ENCODE data around the gene HMCN1.
"Not testable (repeated sequence)": the region's sequence is repeated elsewhere in the genome, so short reads cannot be mapped to it uniquely, and the experiment has no call there.

The HMCN1 gene

DNA sequence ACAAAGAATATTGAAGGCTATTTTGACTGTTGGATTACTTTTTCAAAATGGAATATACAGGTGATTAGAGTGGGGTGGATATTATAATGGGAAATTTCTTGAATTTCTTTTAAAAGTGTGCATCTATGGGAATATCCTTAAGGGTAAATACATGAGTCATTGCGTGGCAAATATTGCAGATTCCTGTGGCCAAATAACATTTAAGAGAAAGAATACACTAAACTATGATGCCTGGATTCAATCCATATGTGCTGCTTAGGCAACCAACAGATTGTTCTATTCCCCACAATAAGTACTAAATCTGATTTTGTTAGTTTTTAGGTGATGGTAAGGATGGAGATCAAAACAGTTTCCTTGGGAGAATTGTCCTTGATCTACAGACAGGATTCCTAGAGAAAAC, 119.5 kb downstream of the HMCN1 start:
- DNase-seq (ENCODE audit: low spot score) = no peak

DNA sequence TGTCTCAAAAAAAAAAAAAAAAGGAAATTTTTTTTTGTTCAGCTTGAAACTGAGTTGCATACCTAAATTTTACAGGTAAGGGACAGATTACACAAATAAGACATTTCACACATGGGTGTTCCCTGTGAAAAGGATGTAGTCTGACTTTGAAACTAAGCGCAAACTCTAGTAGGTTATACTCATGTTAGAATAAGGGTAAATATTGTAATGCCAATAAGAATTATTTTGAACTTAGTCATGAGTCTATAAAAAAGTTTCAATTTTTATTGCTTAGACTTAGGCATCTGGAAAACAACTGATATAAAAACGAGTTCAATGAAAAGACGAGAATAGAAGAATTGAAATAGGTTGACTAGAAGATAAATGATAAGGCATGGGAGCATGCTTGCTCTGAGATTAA, 122.3 kb downstream of the HMCN1 start:
- DNase-seq (ENCODE audit: low spot score) = no peak

DNA sequence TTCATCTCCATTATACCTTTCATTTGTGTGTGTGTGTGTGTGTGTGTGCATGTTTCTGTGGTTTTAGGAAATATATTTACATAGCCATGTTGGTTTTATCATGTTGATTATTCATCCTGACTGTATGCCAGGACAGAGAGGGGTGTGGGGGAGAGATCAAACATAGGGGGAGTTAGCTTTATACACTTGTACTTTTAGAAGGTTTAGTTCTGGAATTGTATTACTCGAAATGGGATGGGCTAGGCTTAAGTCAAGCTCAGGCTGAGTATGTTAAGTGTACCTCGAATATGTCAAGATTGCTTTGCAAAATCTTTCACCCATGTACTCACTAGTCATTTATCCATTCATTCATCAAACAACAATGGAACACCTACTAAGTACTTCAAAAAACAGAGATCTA, 123.3 kb downstream of the HMCN1 start:
- DNase-seq (ENCODE audit: low spot score) = no peak

DNA sequence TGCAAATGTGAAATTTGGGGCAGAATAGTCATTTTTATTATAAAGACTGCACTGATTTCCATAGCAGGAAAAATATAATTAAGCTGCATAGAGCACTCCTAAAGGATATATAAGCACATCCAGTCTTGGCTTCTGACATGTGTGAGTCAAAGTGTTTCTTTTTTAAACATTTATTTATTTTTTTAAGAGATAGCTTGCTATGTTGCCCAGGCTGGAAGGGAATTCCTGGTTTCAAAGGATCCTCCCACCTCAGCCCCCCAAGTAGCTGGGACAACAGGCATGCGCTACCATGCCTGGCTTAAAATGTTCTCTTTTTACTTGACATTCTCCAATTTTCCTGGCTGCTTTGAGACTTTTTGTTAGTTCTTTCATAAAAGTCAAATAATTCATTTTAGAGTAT, 126.1 kb downstream of the HMCN1 start:
- no peak for DNase-seq (ENCODE audit: low spot score)

DNA sequence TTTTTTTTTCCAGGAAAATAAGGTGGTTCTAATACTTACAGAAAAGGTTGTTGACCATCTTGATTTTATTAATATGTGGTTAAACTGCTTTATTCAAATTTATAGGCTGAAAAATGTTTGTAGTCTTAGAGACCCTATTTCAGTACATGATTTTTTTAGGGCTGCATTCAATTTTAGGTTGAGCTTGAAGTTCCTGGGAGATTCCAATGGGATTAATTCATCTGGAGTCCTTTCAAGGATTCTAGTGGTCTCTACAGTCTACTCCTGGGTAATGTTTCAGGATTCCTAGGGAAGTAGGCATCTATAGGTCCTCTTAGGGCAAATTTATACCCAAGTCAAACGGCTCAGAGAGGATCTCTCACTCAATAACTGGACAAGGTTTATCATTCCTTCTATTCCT, 126.7 kb downstream of the HMCN1 start:
- no peak for DNase-seq (ENCODE audit: low spot score)

DNA sequence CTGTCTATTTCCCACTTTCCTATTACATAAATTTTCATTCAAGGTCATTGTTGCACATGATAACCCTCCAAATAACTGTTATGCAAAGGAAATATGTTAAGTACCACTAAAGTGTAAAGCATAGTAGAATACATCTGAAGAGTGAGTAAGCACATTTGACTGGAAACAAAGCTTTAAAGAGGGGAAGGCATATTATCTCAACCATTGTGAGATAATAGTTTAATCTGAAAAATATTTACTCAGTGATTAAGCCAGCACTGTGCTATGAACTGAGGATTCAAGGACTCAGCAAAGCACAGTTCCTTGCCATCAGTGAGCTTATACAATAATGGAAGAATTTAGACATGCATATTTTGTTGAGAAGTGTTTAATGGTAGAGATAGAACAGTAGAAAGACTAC, 127.4 kb downstream of the HMCN1 start:
- DNase-seq (ENCODE audit: low spot score) = no peak

DNA sequence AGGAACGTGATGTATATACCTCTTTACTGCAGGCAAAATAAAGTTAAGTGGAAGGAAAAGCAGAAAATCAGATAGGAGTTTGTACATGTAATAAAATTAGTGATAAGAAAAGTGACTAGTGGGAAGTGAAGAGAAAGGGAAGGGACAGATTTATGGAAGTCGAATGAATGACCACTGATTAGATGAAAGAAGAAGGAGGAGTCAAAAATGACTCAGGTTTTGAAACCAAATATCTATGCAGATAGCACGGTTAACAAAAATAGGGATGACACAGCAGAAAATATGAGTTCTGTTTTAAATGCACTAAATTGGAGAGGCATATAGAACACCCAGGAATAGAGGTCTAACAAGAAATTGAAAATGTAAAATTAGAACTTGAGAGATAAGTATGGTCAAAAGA, 128.0 kb downstream of the HMCN1 start:
- DNase-seq (ENCODE audit: low spot score) = no peak

DNA sequence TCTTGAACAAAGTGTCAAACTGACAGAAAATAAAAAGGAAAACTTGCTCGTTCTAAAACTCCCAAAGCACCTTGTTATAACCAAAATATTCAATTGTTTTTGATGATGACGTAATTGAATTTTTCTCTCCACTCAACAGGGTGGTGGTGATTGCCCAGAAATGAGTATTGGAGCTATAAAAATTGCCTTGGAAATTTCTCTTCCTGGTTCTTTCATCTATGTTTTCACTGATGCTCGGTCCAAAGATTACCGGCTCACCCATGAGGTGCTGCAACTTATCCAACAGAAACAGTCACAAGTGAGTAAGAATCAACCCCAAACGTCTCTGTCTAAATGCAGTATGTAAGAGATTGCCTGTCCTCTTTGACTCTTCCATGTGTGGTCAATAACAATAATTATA, 130.1 kb downstream of the HMCN1 start:
- no peak for DNase-seq (ENCODE audit: low spot score)

DNA sequence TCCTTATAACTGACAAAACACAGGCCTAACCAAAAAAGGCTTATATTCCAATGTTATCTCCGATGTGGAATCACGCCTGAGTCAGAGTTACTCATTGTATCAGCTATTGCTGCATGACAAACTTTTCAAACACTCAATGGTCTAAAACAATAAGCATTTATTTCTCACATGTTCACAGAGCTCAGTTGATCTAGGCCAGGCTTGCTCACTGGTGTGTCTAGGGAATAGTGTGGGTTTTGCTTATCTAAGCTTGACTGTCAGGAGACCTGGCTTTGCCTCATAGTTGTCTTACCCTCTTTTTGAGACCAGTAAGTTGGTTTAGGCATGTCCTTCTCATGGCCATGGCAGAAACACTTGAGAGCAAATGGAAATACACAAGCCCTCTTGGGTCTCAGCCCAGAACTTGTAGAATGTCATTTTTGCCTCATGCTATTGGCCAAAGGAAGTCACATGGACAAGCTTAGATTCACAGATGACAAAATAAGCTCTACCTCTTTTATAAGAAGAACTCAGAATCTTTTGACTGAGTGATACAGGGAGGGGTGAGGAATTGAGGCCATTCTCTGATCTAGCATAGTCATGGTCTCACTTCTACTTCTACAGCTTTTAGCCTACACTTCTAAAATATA, 130.8 kb downstream of the HMCN1 start:
- no peak for DNase-seq (ENCODE audit: low spot score)

DNA sequence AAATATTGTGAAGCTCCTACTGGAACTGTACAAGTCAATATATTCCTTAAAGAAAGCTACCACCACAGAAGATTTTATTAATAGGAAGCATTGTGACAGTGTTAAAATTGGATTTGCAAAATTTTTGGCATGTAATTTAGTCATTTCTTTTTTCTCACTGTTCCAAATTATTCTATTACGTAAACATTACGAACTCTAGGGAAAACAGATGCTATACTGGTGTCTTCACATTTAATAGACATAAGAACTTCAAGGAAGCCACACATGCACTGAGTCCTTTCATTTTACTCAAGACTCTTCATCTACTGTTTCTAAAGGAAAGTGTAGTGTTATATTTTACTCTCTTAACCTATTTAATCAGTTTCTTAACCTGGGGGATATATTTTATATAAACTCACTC, 135.4 kb downstream of the HMCN1 start:
- DNase-seq (ENCODE audit: low spot score) = no peak

DNA sequence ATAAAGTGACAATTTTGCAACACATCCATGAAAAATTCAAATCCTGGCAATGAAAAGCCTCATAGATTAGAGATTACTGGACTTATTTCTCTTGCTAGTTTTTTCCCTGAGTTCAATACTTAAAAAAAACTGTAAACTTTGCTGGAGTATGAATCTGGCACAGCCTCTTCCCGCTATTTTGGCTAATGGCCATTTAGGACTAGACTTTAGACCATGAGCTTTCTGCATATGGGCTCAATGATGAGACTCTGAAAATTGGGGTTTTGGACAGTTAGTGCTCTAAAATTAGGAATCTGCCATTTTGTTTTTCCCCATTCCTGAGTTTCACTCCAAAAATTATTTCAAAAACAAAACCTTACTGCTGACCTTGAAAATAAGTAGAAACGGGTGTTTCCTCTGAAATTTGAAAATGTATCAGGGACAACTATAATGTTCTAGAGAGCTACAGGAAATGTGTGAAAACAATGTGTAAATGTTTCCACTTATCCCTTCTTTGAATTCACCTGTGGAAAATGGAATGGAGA, 137.5 kb downstream of the HMCN1 start:
- no peak for DNase-seq (ENCODE audit: low spot score)

DNA sequence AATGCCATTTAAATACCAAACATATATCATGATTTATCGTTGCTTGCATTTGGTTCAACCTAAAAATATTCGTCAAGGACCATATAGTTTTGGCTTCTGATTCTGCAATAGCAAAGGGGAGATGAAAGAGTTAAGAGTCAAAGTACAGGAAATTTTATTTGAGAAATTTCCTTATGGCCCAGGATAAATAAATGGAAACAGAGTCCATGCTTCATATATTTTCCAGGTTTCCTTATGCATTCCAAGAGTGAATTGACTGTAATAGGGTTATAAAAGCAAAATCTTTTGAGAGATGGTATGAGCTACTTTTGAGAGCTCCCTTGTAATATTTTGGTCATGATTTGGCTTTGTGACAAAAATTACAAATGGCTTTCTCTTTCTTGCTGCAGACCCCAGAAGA, 140.1 kb downstream of the HMCN1 start:
- no peak for DNase-seq (ENCODE audit: low spot score)

DNA sequence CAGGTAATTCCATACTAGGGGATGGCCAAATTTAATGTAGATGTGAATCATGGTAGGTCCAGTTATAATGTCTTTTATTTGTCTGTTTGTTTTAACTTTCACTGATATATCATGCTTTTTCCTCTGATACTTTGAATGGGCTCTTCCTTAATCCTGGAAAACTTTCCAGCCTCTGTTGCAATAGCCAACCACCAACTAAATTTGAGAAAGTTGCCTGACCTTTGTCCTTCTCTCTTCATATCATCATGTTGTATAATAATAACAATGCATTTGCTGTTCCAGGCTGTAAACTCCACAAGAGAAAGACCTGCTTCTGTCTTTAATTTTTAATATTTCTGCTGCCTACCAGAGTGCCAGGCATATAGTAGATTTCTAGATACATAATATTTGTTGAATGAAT, 146.1 kb downstream of the HMCN1 start:
- DNase-seq (ENCODE audit: low spot score) = no peak

DNA sequence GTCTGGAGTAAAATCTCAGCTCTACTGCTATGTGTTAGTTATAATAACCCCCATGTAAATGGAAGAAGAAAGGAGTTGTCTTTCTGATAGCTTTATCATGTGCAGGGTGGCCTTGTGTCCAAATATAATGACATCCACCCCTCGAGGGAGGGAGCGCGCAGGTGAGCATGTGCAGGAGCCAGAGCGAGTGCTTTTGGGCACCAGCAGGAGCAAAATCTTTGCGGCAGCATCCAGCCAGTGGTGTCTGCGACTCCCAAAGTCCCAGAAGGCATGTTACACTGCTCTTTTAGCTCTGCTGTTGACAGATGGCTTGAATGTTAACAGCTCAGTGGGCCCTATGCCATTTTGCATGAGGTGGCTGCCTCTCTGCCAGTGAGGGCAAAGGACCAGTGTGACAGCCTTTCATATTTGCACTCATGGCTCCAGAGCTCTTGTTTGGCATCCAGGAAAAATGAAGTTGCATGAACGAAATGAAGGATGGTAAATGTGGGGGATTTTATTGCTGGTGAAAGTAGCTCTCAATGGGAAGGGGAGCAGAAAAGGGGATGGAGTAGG, 146.7 kb downstream of the HMCN1 start:
- DNase-seq (ENCODE audit: low spot score) = no peak

DNA sequence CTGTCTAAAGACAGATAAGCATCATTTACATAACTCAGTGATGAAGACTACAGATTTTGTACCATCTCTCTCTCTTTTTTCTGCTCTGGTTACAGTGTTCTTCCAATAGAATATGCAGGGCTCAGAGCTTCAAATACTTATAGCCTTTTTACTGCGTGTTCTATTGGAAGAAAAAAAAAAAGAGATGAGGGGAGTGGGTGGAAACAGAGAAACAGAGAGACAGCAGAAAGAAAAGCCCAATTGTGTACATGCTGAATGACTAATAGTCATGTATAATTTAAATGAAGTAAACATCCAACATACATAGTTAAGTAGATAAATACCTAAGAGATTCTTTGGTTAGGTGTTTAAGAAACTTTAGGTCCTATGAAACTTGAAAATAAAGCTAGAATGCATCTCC, 151.9 kb downstream of the HMCN1 start:
- DNase-seq (ENCODE audit: low spot score) = no peak

DNA sequence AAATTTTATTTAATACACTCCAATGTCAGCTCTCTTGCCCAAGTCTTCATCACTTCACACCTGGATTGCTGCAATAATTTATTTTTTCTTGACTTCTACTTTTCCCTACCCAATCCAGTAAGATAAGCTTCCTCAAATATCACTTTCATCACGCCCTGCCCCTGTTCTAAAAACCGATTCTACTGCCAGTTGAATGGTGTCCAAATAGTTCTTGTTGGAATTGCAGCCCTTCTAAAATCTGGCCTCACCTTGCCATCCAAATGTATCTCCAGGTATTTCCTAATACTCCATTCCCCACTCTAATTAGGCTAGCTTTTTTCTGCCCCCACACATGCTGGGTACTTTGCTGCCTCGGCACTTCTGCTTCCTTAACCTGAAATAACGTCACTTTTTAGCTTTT, 152.5 kb downstream of the HMCN1 start:
- no peak for DNase-seq (ENCODE audit: low spot score)

DNA sequence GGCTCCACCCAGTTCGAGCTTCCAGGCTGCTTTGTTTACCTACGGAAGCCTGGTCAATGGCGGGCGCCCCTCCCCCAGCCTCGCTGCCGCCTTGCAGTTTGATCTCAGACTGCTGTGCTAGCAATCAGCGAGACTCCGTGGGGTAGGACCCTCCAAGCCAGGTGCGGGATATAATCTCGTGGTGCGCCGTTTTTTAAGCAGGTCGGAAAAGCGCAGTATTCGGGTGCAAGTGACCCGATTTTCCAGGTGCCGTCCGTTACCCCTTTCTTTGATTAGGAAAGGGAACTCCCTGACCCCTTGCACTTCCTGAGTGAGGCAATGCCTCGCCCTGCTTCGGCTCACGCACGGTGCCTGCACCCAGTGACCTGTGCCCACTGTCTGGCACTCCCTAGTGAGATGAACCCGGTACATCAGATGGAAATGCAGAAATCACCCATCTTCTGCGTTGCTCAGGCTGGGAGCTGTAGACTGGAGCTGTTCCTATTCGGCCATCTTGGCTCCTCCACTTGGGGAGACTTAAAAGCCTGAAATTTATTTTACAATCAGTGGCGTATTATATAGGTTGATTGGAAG, 158.7 kb downstream of the HMCN1 start:
- DNase-seq (ENCODE audit: low spot score) = not testable (repeated sequence)

DNA sequence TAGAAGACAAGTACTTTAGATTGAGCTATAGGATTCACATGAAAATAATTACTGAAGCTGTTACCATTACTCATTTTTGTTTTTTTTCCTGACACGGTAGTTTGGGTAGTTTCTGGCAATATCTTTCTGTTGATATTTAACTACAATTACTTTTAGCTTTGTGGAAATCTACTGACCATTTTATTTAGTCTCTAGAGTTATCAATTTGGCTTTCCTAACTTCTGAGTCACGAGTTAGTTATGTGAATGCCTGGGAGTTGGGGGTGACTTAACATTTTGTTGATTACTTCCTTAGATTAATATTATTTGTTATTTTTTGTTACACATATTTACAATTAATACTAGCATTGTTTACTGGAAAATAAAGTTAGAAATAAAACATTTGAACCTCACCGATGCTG, 160.6 kb downstream of the HMCN1 start:
- no peak for DNase-seq (ENCODE audit: low spot score)

DNA sequence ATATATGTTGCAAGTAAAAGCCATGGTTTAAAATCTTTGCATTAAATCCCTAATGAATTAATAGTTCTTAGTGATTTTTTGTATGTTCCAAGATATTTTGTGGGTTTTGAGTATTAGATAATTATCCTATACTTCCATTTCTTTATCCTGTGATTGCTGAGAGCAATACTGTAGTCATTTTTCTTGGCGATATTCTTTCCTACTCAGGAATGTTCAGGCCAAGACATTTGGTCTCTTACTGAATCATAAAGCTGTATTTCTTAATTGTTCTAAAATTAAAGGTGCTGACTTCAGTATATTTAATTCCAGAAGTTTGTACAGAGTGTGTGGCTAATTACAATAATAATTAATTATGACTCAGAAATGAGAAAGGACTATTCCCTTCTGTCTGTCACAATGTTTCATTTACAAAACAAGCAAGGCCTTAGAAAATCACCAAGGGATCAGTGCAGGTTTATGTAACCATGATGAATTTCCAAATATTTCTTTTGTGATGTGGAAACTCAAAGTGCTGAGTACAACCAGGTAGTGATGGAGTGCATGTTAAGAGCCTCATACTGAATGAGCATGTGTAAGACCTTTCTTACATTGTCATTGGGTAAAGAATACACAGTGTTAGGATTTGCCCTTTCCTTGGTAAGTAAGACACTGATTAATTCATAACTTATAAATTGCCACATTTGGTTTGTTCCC, 161.2 kb downstream of the HMCN1 start:
- DNase-seq (ENCODE audit: low spot score) = no peak

DNA sequence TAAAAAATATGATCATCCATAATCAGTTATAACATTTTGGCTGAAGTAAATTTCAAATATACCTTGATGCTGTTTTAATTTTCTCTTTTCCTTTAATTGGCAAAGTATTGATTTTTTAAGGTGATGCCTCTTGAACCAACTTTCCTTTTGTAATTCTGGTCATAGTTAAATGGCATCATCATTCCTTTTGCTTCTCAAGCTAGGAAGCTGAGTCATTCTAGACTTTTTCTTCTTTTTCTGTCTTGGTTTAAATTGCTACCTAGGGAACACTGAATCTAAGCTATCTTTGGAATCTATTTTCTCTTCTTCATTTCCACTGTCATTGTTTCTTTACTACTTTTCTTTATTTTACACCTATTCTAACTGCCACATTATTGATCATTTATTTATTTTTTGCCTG, 162.7 kb downstream of the HMCN1 start:
- no peak for DNase-seq (ENCODE audit: low spot score)

DNA sequence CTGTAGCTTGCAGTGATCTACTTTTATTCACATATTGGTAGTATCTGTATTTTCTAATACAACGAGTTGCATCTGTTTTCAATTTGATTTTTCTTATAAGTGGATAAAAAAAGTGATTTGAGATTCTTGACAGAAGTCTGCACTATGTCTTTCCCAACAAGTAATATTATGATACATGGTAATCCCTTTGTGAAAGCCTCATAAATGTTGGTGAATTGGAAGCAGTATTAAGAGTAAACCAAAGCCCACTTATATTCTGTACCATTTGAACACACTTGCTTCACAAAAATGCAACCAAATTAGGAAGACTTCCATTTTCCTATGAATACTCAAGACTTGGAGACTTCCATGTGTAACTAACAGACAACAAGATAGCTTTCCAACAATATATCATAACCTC, 172.0 kb downstream of the HMCN1 start:
- no peak for DNase-seq (ENCODE audit: low spot score)

DNA sequence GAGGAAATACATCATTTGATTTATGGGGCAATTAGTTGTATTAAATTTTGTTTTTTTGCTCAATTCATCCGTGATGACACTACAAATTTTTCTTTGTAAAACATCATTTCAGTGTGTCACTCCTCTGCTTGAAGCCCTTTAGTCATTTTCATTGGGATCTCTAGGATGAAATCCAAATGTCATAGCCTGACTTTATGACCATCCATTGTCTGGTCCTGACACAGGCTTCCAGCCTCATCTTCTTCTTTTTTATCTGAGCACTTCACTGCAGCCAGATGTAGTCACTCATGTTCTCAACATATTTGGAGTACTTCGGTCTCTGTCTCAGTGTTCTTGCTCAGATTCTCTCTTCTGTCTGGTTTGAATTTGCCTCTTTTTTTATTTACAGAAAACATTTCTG, 173.1 kb downstream of the HMCN1 start:
- no peak for DNase-seq (ENCODE audit: low spot score)

DNA sequence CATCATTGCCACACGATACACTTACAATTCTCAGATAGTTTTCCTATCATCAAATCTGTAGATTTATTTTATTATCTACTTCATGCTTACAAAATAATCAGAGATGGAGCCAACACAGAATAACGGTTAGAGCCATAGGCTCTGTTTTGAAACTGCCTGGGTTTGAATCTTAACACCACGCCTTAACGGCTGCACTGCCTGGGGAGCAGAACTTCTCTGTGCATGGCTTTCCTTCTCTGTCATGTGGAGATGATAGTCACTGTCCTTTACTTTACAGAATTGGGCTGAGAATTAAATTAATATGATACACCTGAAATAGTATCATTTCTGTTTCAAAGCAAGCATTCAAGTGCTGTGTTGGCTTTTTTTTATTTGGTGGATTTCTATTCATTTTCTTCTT, 177.8 kb downstream of the HMCN1 start:
- DNase-seq (ENCODE audit: low spot score) = no peak
